Nephron progenitor cell (in vitro differentiated cells): ENCODE results near the gene FOXQ1.

Experiments
- DNase-seq: peaks from one replicate; pipeline ENCODE4 v3.0.0; 2021
- H3K27ac Mint-ChIP-seq: 2 replicates; pipeline ENCODE4 v1.8.0; 2021; ENCODE audit warnings: mild to moderate bottlenecking, moderate library complexity, mixed read lengths
- H3K27me3 Mint-ChIP-seq: 2 replicates; pipeline ENCODE4 v1.8.0; 2021; ENCODE audit warnings: mild to moderate bottlenecking, low read depth, mixed read lengths; ENCODE audit not compliant: poor library complexity
- H3K36me3 Mint-ChIP-seq: 2 replicates; pipeline ENCODE4 v1.8.0; 2021; ENCODE audit warnings: low read depth, mixed read lengths
- H3K4me1 Mint-ChIP-seq: 2 replicates; pipeline ENCODE4 v1.8.0; 2021; ENCODE audit warnings: mixed read lengths
- H3K4me3 Mint-ChIP-seq: 2 replicates; pipeline ENCODE4 v1.8.0; 2021; ENCODE audit warnings: mild to moderate bottlenecking, moderate library complexity, mixed read lengths
- H3K9me3 Mint-ChIP-seq: 2 replicates; pipeline ENCODE4 v1.8.0; 2021; ENCODE audit warnings: mild to moderate bottlenecking, moderate library complexity, mixed read lengths
- CTCF ChIP-seq: fragments of 200-600 bp; sonication (generic); IDR thresholded peaks from 2 replicates; pipeline ENCODE4 v1.5.0; 2021; ENCODE audit warnings: antibody characterized with exemption

FOXQ1 gene

GRCh38 chr6:1335367-1336037, 23.6 kb downstream of the FOXQ1 start:
- Mint-ChIP-seq H3K27ac (peak overlapping the region; percentile 35), H3K4me3 (no peak overlapping the region), H3K9me3 (peaks cover 8% of the 10 kb centered on the region), H3K36me3 (peaks cover 2% of the 10 kb centered on the region), H3K4me1 (no peaks in the 10 kb centered on the region), H3K27me3 (peaks cover 48% of the 10 kb centered on the region)
- TF ChIP-seq CTCF: no peak
- DNase-seq: no peak

GRCh38 chr6:1336246-1336843, 24.4 kb downstream of the FOXQ1 start:
- peaks cover 50% of the 10 kb centered on the region for H3K27me3 Mint-ChIP-seq
- DNase-seq: no peak
- H3K4me1 Mint-ChIP-seq: no peaks in the 10 kb centered on the region
- no peaks in the 10 kb centered on the region for H3K9me3 Mint-ChIP-seq
- no peak overlapping the region for H3K4me3 Mint-ChIP-seq
- no peak overlapping the region for H3K27ac Mint-ChIP-seq
- peak; percentile 18 for TF ChIP-seq CTCF
- no peaks in the 10 kb centered on the region for H3K36me3 Mint-ChIP-seq

- no peak for TF ChIP-seq CTCF
- no peak overlapping the region for H3K27ac Mint-ChIP-seq
- H3K27me3 Mint-ChIP-seq: peaks cover 58% of the 10 kb centered on the region
- DNase-seq: no peak
- no peaks in the 10 kb centered on the region for H3K9me3 Mint-ChIP-seq
- H3K36me3 Mint-ChIP-seq: no peaks in the 10 kb centered on the region
- no peaks in the 10 kb centered on the region for H3K4me1 Mint-ChIP-seq
- no peak overlapping the region for H3K4me3 Mint-ChIP-seq
Observed at GRCh38 chr6:1337791-1338190, 25.9 kb downstream of the FOXQ1 start.

- peaks cover 1% of the 10 kb centered on the region for H3K36me3 Mint-ChIP-seq
- no peak for TF ChIP-seq CTCF
- H3K27ac Mint-ChIP-seq: no peak overlapping the region
- peaks cover 39% of the 10 kb centered on the region for H3K27me3 Mint-ChIP-seq
- no peaks in the 10 kb centered on the region for H3K4me1 Mint-ChIP-seq
- peaks cover 32% of the 10 kb centered on the region for H3K9me3 Mint-ChIP-seq
- no peak overlapping the region for H3K4me3 Mint-ChIP-seq
- DNase-seq: no peak
Observed at GRCh38 chr6:1346101-1346500, 34.2 kb downstream of the FOXQ1 start.

GRCh38 chr6:1346558-1347091, 34.7 kb downstream of the FOXQ1 start:
- H3K27ac Mint-ChIP-seq: no peak overlapping the region
- DNase-seq: no peak

More at GRCh38 chr6:1346558-1347091, 34.7 kb downstream of the FOXQ1 start:
- Mint-ChIP-seq H3K4me3 (no peak overlapping the region), H3K36me3 (peaks cover 7% of the 10 kb centered on the region), H3K4me1 (no peaks in the 10 kb centered on the region), H3K27me3 (peaks cover 36% of the 10 kb centered on the region), H3K9me3 (peaks cover 37% of the 10 kb centered on the region)
- TF ChIP-seq CTCF: no peak
